Ishikawa (cell line): ENCODE measurements around the gene FOXN4.

Experiments
- CEBPB ChIP-seq: IDR thresholded peaks from 2 replicates; pipeline ENCODE4 v1.6.1; 2012
- CREB1 ChIP-seq: IDR thresholded peaks from 2 replicates; pipeline ENCODE4 v1.6.1; 2012; ENCODE audit warnings: low read depth
- EGR1 ChIP-seq: IDR thresholded peaks from 2 replicates; pipeline ENCODE4 v1.6.1; 2012
- EP300 ChIP-seq: IDR thresholded peaks from 2 replicates; pipeline ENCODE4 v1.6.1; 2012; ENCODE audit warnings: borderline replicate concordance
- FOXM1 ChIP-seq: IDR thresholded peaks from 2 replicates; pipeline ENCODE4 v1.6.1; 2012; ENCODE audit warnings: low read depth, borderline replicate concordance
- RAD21 ChIP-seq: IDR thresholded peaks from 2 replicates; pipeline ENCODE4 v1.6.1; 2012; ENCODE audit warnings: low read depth
- REST ChIP-seq: IDR thresholded peaks from 2 replicates; pipeline ENCODE4 v1.6.1; 2012; ENCODE audit warnings: low read depth, mild to moderate bottlenecking
- TAF1 ChIP-seq: IDR thresholded peaks from 2 replicates; pipeline ENCODE4 v1.6.1; 2012; ENCODE audit warnings: low read depth, mild to moderate bottlenecking
- TCF12 ChIP-seq: IDR thresholded peaks from 2 replicates; pipeline ENCODE4 v1.6.1; 2012; ENCODE audit warnings: low read depth
- YY1 ChIP-seq: IDR thresholded peaks from 2 replicates; pipeline ENCODE4 v1.6.1; 2012; ENCODE audit warnings: low read depth

- TF ChIP-seq RAD21 (no peak), REST (no peak), EP300 (no peak), YY1 (no peak), CREB1 (no peak), FOXM1 (no peak), TAF1 (no peak), EGR1 (no peak), CEBPB (no peak), TCF12 (no peak)
Observed at GRCh38 chr12:109309381-109310246, 530 bp upstream of the FOXN4 start.
